Endodermal cell (in vitro differentiated cells): Measurements from ENCODE around the gene FURIN. TPM values are rescaled to one million over a fixed set of nuclear protein-coding genes. Genes with fewer than 3 reads are reported as not detected.

Experiments
- DNase-seq: peaks from one replicate; pipeline ENCODE4 v3.0.0-alpha.2; 2017
- H3K27ac ChIP-seq: 2 replicates; pipeline ENCODE4 v1.5.1; 2013; ENCODE audit warnings: mild to moderate bottlenecking, low read depth, low read length, moderate library complexity
- H3K27me3 ChIP-seq: 2 replicates; pipeline ENCODE4 v1.6.1; 2013; ENCODE audit warnings: mild to moderate bottlenecking, low read length, moderate library complexity; ENCODE audit not compliant: insufficient read depth, control insufficient read depth, poor library complexity, severe bottlenecking
- H3K36me3 ChIP-seq: 2 replicates; pipeline ENCODE4 v1.7.0; 2013; ENCODE audit warnings: mild to moderate bottlenecking, low read length, moderate library complexity; ENCODE audit not compliant: control insufficient read depth, insufficient read depth
- H3K4me1 ChIP-seq: one replicate; pipeline ENCODE4 v1.7.0; 2013; ENCODE audit warnings: low read length; ENCODE audit not compliant: control insufficient read depth, insufficient read depth
- H3K4me3 ChIP-seq: 2 replicates; pipeline ENCODE4 v1.5.1; 2013; ENCODE audit warnings: mild to moderate bottlenecking, low read length, moderate library complexity
- H3K9ac ChIP-seq: 2 replicates; pipeline ENCODE4 v1.6.1; 2013; ENCODE audit warnings: mild to moderate bottlenecking, low read length, moderate library complexity; ENCODE audit not compliant: poor library complexity, severe bottlenecking; ENCODE audit errors: extremely low read depth
- H3K9me3 ChIP-seq: 2 replicates; pipeline ENCODE4 v1.6.1; 2013; ENCODE audit warnings: mild to moderate bottlenecking, low read length, moderate library complexity; ENCODE audit not compliant: control insufficient read depth
- H3K27ac Mint-ChIP-seq: 2 replicates; pipeline ENCODE4 v1.8.0; 2020; ENCODE audit warnings: mixed read lengths
- H3K27me3 Mint-ChIP-seq: 2 replicates; pipeline ENCODE4 v1.8.0; 2021; ENCODE audit warnings: mild to moderate bottlenecking, mixed read lengths; ENCODE audit not compliant: insufficient read depth
- H3K36me3 Mint-ChIP-seq: 2 replicates; pipeline ENCODE4 v1.8.0; 2020; ENCODE audit warnings: low read depth, mixed read lengths
- H3K4me1 Mint-ChIP-seq: 2 replicates; pipeline ENCODE4 v1.8.0; 2020; ENCODE audit warnings: mixed read lengths
- H3K4me3 Mint-ChIP-seq: 2 replicates; pipeline ENCODE4 v1.8.0; 2020; ENCODE audit warnings: mild to moderate bottlenecking, moderate library complexity, mixed read lengths
- H3K9me3 Mint-ChIP-seq: 2 replicates; pipeline ENCODE4 v1.8.0; 2020; ENCODE audit warnings: mild to moderate bottlenecking, mixed read lengths
- CTCF ChIP-seq: fragments of 200-600 bp; sonication (generic); conservative IDR thresholded peaks from 2 replicates; pipeline ENCODE4 v1.5.0; 2021; ENCODE audit warnings: antibody characterized with exemption, mild to moderate bottlenecking
- WGBS, 2 experiments: methylation state at CpG; one replicate each; pipeline versions ENCODE4 v1.1.5 to v1.1.7; 2013; ENCODE audit warnings: missing lambda C conversion rate in 2 of 2, mixed read lengths in 1 of 2; ENCODE audit not compliant: insufficient coverage in 1 of 2, insufficient read length in 1 of 2; 5-methylcytosine and 5-hydroxymethylcytosine counted together
- total RNA-seq, 2 donors: library from RNA; stranded (reverse); fragmentation: NEBNext Ultra II Directional in 1 of 2; extraction: Animal tissue kit (Norgen Biotek cat#: 25700) in 1 of 2; gene quantifications; 2 replicates in 1 of 2; 3 replicates in 1 of 2; pipeline ENCODE4 v1.2.1, GENCODE V29; 2021

Gene FURIN
- total RNA-seq, 2 donors from 2014 or later = 96.3 to 108 TPM

- Histone ChIP-seq H3K4me1 (no peaks in the 10 kb centered on the region), H3K27me3 (no peaks in the 10 kb centered on the region), H3K9ac (no peak overlapping the region), H3K4me3 (no peak overlapping the region), H3K9me3 (no peaks in the 10 kb centered on the region), H3K27ac (no peak overlapping the region), H3K36me3 (peaks cover 54% of the 10 kb centered on the region)
- Mint-ChIP-seq H3K27ac (no peak overlapping the region), H3K4me3 (no peak overlapping the region), H3K27me3 (no peaks in the 10 kb centered on the region), H3K4me1 (no peaks in the 10 kb centered on the region), H3K36me3 (peaks cover 35% of the 10 kb centered on the region), H3K9me3 (no peaks in the 10 kb centered on the region)
- no peak for TF ChIP-seq CTCF
- 94 to 95% methylated on average over 12 to 30 of the region's 30 CpGs for WGBS, 2 experiments
- DNase-seq = no peak
These were observed 43.8 kb downstream of the FURIN start for GRCh38 chr15:90911906-90912769.

- no peak overlapping the region for H3K4me3 ChIP-seq
- H3K4me3 Mint-ChIP-seq = no peak overlapping the region
- H3K9me3 Mint-ChIP-seq = no peaks in the 10 kb centered on the region
- no peak overlapping the region for H3K27ac Mint-ChIP-seq
- no peaks in the 10 kb centered on the region for H3K4me1 Mint-ChIP-seq
- H3K36me3 ChIP-seq = peaks cover 48% of the 10 kb centered on the region
- no peaks in the 10 kb centered on the region for H3K9me3 ChIP-seq
- H3K27ac ChIP-seq = no peak overlapping the region
- peaks cover 34% of the 10 kb centered on the region for H3K36me3 Mint-ChIP-seq
- H3K27me3 ChIP-seq = no peaks in the 10 kb centered on the region
- 94 to 100% methylated on average over 1 to 7 of the region's 7 CpGs for WGBS, 2 experiments
- DNase-seq = no peak
- no peaks in the 10 kb centered on the region for H3K4me1 ChIP-seq
- TF ChIP-seq CTCF = no peak
- no peaks in the 10 kb centered on the region for H3K27me3 Mint-ChIP-seq
- H3K9ac ChIP-seq = no peak overlapping the region
These were observed 44.3 kb downstream of the FURIN start for GRCh38 chr15:90912770-90913075.

- no peaks in the 10 kb centered on the region for H3K4me1 Mint-ChIP-seq
- H3K36me3 ChIP-seq = peaks cover 50% of the 10 kb centered on the region
- H3K27me3 ChIP-seq = no peaks in the 10 kb centered on the region
- DNase-seq = no peak
- no peak overlapping the region for H3K4me3 Mint-ChIP-seq
- H3K9ac ChIP-seq = no peak overlapping the region
- no peak for TF ChIP-seq CTCF
- H3K4me3 ChIP-seq = no peak overlapping the region
- no peak overlapping the region for H3K27ac Mint-ChIP-seq
- H3K4me1 ChIP-seq = no peaks in the 10 kb centered on the region
- H3K9me3 Mint-ChIP-seq = no peaks in the 10 kb centered on the region
- H3K27me3 Mint-ChIP-seq = no peaks in the 10 kb centered on the region
- H3K36me3 Mint-ChIP-seq = peaks cover 38% of the 10 kb centered on the region
- H3K27ac ChIP-seq = no peak overlapping the region
- 92 to 98% methylated on average over 9 to 12 of the region's 12 CpGs for WGBS, 2 experiments
- H3K9me3 ChIP-seq = no peaks in the 10 kb centered on the region
These were observed 45.1 kb downstream of the FURIN start for GRCh38 chr15:90913398-90913944.
